Loucy (cell line): ENCODE results near the gene RHCE.

Experiments
- CTCF ChIP-seq: fragments of 200-600 bp; sonication (generic); conservative IDR thresholded peaks from 2 replicates; pipeline ENCODE4 v1.5.1; 2014; ENCODE audit warnings: mild to moderate bottlenecking, antibody characterized with exemption, low read length
- EZH2phosphoT487 ChIP-seq: fragments of 200-600 bp; IDR thresholded peaks from 2 replicates; pipeline ENCODE4 v1.6.1; 2018; ENCODE audit warnings: antibody characterized with exemption, mild to moderate bottlenecking, moderate library complexity, borderline replicate concordance

GRCh38 chr1:25360596-25361581 is 59.7 kb downstream of the RHCE start:
- no peak for TF ChIP-seq CTCF
- no peak for TF ChIP-seq EZH2phosphoT487
